ENCODE measurements around the gene PTTG1IP. TPM values are rescaled to one million over a fixed set of nuclear protein-coding genes. Genes with fewer than 3 reads are reported as not detected.

PTTG1IP gene
- total and polyA plus RNA-seq, 2 donors (not counting 1 experiment from before 2014, with no cell fraction given): 229 to 240 TPM

- TF ChIP-seq CTCF (conservative IDR thresholded peaks at IDR 0.05 in 1 of 2, IDR thresholded peaks at IDR 0.05 in 1 of 2; ENCODE audit: low read depth in 1 of 2, low read length in 2 of 2): no peak
- no peak for TF ChIP-seq EZH2 (IDR thresholded peaks at IDR 0.05; ENCODE audit: low read length, missing control alignments)
- Histone ChIP-seq H3K9me3 (ENCODE audit: control insufficient read depth, insufficient read depth, low read depth, low read length) (no peaks in the 10 kb centered on the region), H2AFZ (ENCODE audit: low read length) (no peak overlapping the region), H3K4me2 (ENCODE audit: extremely low read depth, insufficient read depth, low read length) (no peak overlapping the region), H3K4me3 (replicated peaks in 1 of 4; ENCODE audit: control extremely low read depth in 1 of 4, insufficient read depth in 1 of 4, low read depth in 3 of 4, low read length in 4 of 4) (no peak overlapping the region), H3K4me1 (ENCODE audit: control insufficient read depth, extremely low read depth, insufficient read depth, low read length) (no peaks in the 10 kb centered on the region), H3K79me2 (ENCODE audit: control insufficient read depth, insufficient read depth, low read length) (peaks cover 54% of the 10 kb centered on the region), H3K9ac (ENCODE audit: insufficient read depth, low read length) (no peak overlapping the region), H3K36me3 (ENCODE audit: control insufficient read depth, insufficient read depth, low read length) (peaks cover 28% of the 10 kb centered on the region), H4K20me1 (ENCODE audit: control insufficient read depth, extremely low read depth, insufficient read depth, low read length) (no peaks in the 10 kb centered on the region), H3K27ac (ENCODE audit: insufficient read depth, low read length) (no peak overlapping the region), H3K27me3 (ENCODE audit: control insufficient read depth, insufficient read depth, low read length) (no peaks in the 10 kb centered on the region)
- DNase-seq (ENCODE audit: low read depth in 2 of 2): no peak
These were observed 62.7 kb downstream of the PTTG1IP start for GRCh38 chr21:44810779-44811178.

- TF ChIP-seq EZH2 (IDR thresholded peaks at IDR 0.05; ENCODE audit: low read length, missing control alignments) (no peak), CTCF (conservative IDR thresholded peaks at IDR 0.05 in 1 of 2, IDR thresholded peaks at IDR 0.05 in 1 of 2; ENCODE audit: low read depth in 1 of 2, low read length in 2 of 2) (no peak)
- H4K20me1 ChIP-seq (ENCODE audit: control insufficient read depth, extremely low read depth, insufficient read depth, low read length): no peaks in the 10 kb centered on the region
These were observed 67.6 kb downstream of the PTTG1IP start for GRCh38 chr21:44805859-44806258.

GRCh38 chr21:44805226-44805625 lies 68.3 kb downstream of the PTTG1IP start:
- TF ChIP-seq EZH2 (IDR thresholded peaks at IDR 0.05; ENCODE audit: low read length, missing control alignments): no peak
- TF ChIP-seq CTCF (conservative IDR thresholded peaks at IDR 0.05 in 1 of 2, IDR thresholded peaks at IDR 0.05 in 1 of 2; ENCODE audit: low read depth in 1 of 2, low read length in 2 of 2): no peak
- H2AFZ ChIP-seq (ENCODE audit: low read length): no peak overlapping the region
- no peak overlapping the region for H3K4me2 ChIP-seq (ENCODE audit: extremely low read depth, insufficient read depth, low read length)
- H3K79me2 ChIP-seq (ENCODE audit: control insufficient read depth, insufficient read depth, low read length): peaks cover 18% of the 10 kb centered on the region
- H3K9ac ChIP-seq (ENCODE audit: insufficient read depth, low read length): no peak overlapping the region
- peaks cover 21% of the 10 kb centered on the region for H3K36me3 ChIP-seq (ENCODE audit: control insufficient read depth, insufficient read depth, low read length)
- H3K4me3 ChIP-seq (replicated peaks in 1 of 4; ENCODE audit: control extremely low read depth in 1 of 4, insufficient read depth in 1 of 4, low read depth in 3 of 4, low read length in 4 of 4): no peak overlapping the region
- no peak for DNase-seq (ENCODE audit: low read depth in 2 of 2)
- no peaks in the 10 kb centered on the region for H3K9me3 ChIP-seq (ENCODE audit: control insufficient read depth, insufficient read depth, low read depth, low read length)
- peaks cover 4% of the 10 kb centered on the region for H3K4me1 ChIP-seq (ENCODE audit: control insufficient read depth, extremely low read depth, insufficient read depth, low read length)
- H4K20me1 ChIP-seq (ENCODE audit: control insufficient read depth, extremely low read depth, insufficient read depth, low read length): no peaks in the 10 kb centered on the region
- H3K27ac ChIP-seq (ENCODE audit: insufficient read depth, low read length): no peak overlapping the region
- H3K27me3 ChIP-seq (ENCODE audit: control insufficient read depth, insufficient read depth, low read length): no peaks in the 10 kb centered on the region

More at GRCh38 chr21:44805859-44806258, 67.6 kb downstream of the PTTG1IP start:
- Histone ChIP-seq H3K4me3 (replicated peaks in 1 of 4; ENCODE audit: control extremely low read depth in 1 of 4, insufficient read depth in 1 of 4, low read depth in 3 of 4, low read length in 4 of 4) (no peak overlapping the region), H3K4me2 (ENCODE audit: extremely low read depth, insufficient read depth, low read length) (no peak overlapping the region), H2AFZ (ENCODE audit: low read length) (no peak overlapping the region), H3K27me3 (ENCODE audit: control insufficient read depth, insufficient read depth, low read length) (no peaks in the 10 kb centered on the region), H3K36me3 (ENCODE audit: control insufficient read depth, insufficient read depth, low read length) (peaks cover 25% of the 10 kb centered on the region), H3K79me2 (ENCODE audit: control insufficient read depth, insufficient read depth, low read length) (peaks cover 18% of the 10 kb centered on the region), H3K27ac (ENCODE audit: insufficient read depth, low read length) (no peak overlapping the region), H3K9ac (ENCODE audit: insufficient read depth, low read length) (no peak overlapping the region), H3K4me1 (ENCODE audit: control insufficient read depth, extremely low read depth, insufficient read depth, low read length) (peaks cover 4% of the 10 kb centered on the region), H3K9me3 (ENCODE audit: control insufficient read depth, insufficient read depth, low read depth, low read length) (no peaks in the 10 kb centered on the region)
- no peak for DNase-seq (ENCODE audit: low read depth in 2 of 2)
